Activated CD4-positive, CD25-positive, alpha-beta regulatory T cell treated with anti-CD3 and anti-CD28 coated beads, Interleukin-2, amount 50 U/mL, for 24 hours (primary cell): ENCODE results near the gene RAB30.
"Not testable (repeated sequence)": the region's sequence is repeated elsewhere in the genome, so short reads cannot be mapped to it uniquely, and the experiment has no call there.

Source experiments
- ATAC-seq, 2 donors: fragments of 150-1000 bp; cut with Tn5 transposase; one replicate each; pipeline ENCODE4 v1.10.0; 2021; ENCODE audit warnings: mild to moderate bottlenecking in 1 of 2, moderate library complexity in 1 of 2

Gene RAB30

GRCh38 chr11:83036701-83037100 lies 35.0 kb downstream of the RAB30 start:
- no peak for ATAC-seq

DNA sequence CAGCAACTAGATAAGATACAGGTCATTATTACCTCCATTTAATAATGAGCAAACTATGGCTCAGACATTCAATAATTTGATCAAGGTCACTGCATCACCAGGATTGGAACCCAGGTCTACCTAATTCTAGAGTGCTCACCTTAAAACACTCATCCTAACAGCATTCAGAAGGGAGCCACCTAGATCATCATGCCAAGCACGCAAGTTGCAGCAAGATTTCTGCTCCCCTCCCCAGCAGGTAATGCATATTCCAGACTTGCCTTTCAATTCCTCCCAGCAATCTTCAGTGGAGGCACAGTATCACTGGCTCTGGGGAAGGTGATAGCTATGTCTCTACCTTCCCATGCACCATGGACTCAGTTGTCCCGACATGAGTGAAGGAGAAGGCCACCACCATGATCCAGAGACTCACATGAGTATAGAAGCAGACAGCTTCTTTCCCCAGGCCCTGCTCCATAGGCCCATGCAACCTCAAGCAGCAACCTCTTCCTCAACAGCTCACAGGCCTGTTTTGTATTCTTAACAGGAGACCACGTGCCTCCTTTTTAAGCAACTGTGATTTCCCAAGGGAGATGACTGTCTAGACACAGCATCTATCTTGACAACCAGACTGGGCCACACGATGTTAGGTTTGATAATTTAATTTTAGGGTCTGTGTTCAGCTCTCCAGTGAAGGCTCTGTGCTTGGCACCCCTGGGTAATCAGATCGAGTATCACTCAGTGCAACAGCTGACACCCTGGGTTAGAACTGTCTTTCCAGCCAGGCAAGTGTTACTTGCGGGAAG lies 36.4 kb downstream of the RAB30 start:
- no peak for ATAC-seq

DNA sequence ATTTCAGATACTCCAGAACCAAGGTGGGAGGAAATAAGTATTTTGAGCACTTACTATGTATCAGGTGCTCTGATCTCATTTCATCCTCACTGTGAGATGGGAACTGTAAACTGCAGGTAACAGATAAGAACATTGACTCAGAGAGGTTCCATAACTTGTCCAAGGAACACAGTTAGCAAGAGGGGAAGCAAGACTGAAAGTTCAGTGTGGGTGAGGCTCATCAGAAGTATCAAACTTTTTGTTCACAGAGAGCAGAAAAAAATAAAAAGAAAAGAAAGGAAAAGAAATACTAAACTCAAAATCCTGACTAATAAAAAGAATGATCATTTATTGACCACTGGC lies 37.1 kb downstream of the RAB30 start:
- no peak for ATAC-seq

GRCh38 chr11:83033972-83034672 lies 37.6 kb downstream of the RAB30 start:
- ATAC-seq, result no peak

DNA sequence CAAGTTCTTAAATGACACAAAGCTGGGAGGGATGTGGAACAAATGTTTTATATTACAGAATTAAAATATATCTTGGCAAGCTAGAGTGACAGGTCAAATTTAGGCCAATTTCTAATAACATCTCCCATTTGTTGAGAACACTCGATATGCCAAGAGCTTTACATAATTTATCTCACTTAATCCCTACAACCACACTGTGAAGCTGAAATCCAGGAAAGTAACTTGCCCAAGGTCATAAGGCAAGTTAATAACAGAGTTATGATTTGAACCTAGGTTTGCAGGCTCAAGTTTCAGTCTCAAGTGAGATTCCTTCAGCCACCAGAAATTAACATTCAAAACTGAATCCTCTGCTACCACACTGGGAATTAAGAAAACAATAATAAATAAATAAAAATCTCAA lies 38.3 kb downstream of the RAB30 start:
- no peak for ATAC-seq

GRCh38 chr11:83031127-83031526 lies 40.6 kb downstream of the RAB30 start:
- ATAC-seq, result no peak

DNA sequence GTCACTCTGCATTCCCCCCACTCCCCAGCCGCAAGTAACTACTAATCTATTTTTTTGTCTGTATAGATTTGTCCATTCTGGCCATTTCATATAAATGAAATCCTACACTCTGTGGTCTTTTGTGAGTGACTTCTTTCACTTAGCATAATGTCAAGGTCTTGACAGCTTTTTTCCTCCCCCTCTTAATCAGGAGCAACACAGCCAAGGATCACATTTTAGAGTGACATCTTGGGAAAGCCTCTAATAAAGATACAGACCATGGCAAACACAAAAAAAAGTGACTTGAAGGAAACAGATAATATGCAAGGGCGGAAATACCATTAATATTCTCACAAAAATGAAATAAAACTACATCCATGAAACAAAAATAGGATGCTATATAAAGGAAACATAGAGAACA lies 43.9 kb downstream of the RAB30 start:
- ATAC-seq, result no peak

DNA sequence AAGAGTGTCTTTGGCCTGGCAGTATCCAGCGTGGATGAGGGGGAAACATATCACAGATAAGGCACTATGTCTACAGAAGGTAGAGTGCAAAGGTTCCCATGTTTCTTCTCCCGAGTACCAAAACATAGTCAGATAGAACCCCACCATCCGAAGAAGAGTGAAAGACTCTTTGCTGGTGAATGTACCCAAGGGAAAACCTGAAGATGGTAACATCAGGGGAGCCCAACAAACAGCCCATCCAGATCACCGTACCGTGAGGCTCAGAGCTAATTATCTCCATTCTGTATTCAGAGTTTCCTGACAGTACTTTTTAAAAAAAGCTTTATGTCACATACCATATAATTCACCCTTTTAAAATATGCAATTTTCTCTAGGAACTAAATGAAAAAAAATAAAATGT lies 44.4 kb downstream of the RAB30 start:
- ATAC-seq, result no peak

DNA sequence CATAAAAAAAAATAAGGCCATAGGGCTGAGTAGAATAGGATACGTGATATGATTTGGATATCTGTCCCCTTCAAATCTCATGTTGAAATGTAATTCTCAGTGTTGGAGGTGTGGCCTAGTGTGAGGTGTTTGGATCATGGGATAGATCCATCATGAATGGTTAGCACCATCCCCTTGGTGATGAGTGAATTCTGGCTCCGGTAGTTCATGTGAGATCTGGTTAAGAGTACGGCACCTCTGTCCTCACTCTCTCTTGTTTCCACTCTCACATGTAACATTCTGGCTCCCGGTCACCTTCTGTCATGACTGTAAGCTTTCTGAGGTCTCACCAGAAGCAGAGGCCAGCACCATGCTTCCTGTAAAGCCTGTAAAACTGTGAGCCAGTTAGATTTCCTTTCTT lies 45.5 kb downstream of the RAB30 start:
- ATAC-seq, result no peak

DNA sequence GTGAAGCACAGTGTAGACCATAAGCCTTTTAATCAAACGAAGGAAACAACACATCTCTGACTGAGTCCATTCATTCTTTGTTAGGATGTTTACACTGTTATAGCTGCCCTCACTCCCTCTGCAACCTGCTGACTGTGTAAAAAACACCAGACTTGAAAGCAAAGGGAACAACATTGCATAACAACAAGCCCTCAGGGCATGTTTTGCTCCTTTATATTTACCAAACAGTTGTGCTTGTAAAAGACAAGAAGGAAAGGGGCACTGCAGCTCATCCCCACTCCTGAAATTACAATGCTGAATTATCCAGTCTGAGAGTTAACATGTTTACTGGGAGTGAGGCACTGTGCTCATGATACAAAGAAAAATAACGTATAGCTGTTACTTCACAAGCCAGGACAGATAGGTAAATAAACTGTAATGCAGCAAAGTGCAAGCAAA lies 46.4 kb downstream of the RAB30 start:
- ATAC-seq, result no peak

DNA sequence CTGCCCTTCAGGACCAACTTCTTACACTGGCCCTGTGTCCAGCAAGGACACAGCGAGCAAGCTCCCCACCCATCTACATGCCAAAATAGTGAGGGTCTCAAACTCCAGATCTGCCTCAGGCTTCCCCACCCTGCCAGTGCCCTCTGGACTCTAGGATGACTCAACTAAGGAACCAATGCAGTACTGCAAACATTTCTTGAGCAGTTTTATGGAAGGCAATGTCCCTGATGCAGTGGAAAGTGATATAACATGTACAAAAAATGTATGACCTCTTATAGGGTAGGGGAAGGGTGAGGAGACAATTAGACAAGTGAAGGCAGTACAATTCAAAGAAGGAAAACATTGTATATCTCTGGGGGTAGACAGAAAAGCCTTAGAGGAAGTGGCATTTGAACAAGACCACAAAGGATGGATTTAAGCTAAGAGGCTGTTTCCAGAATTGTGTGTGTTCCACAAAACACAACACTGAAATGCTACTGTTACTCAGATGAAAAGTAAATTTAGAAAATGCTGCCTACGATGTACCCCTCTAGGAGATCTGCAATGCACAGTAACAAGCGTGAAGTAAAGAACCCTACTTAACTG lies 47.3 kb downstream of the RAB30 start:
- ATAC-seq, result no peak

- no peak for ATAC-seq
Measured at GRCh38 chr11:83023410-83023809, 48.3 kb downstream of the RAB30 start.

GRCh38 chr11:83021780-83022125 lies 49.9 kb downstream of the RAB30 start:
- ATAC-seq, result no peak

DNA sequence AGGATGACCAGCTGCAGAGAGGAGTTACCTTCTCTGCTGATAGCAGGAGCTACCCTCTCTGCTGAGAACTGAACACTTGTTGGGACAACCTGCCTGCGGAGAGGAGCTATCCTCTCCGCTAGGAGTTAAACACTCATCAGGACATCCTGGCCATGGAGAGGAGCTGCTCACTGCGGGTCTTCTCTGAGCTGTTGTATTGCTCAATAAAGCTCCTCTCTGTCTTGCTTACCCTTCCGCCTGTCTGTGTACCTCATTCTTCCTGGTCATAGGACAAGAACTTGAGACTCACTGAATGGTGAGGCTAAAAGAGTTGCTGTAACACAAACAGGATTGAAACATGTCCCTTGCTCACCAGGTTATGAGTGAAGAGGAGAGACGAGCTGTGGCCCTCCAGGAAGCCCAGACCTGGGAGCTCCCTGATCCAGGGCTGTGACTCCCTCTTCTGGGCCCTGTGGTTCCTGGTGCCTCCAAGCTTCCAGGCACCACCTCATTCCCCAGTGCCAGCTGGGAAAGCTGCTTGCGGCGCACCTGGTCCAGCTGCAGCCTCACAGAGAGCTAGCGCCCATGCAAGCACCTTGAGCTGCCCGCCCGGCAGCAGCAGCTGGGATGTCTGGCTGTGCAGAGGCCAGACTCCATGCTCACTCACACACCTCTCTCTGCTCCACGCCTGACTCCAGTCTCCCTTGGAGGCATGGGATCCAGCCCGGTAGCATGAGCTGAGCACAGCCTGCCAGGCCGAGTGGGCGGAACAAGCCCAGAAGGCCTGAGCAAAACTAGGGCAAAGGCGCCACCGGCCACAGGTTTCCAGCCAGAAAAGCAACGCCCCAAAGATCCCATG lies 50.5 kb downstream of the RAB30 start:
- ATAC-seq, result no peak

- no peak for ATAC-seq
Measured at GRCh38 chr11:83019888-83020579, 51.7 kb downstream of the RAB30 start.

- ATAC-seq, result no peak
Measured at GRCh38 chr11:83014951-83015350, 56.7 kb downstream of the RAB30 start.

DNA sequence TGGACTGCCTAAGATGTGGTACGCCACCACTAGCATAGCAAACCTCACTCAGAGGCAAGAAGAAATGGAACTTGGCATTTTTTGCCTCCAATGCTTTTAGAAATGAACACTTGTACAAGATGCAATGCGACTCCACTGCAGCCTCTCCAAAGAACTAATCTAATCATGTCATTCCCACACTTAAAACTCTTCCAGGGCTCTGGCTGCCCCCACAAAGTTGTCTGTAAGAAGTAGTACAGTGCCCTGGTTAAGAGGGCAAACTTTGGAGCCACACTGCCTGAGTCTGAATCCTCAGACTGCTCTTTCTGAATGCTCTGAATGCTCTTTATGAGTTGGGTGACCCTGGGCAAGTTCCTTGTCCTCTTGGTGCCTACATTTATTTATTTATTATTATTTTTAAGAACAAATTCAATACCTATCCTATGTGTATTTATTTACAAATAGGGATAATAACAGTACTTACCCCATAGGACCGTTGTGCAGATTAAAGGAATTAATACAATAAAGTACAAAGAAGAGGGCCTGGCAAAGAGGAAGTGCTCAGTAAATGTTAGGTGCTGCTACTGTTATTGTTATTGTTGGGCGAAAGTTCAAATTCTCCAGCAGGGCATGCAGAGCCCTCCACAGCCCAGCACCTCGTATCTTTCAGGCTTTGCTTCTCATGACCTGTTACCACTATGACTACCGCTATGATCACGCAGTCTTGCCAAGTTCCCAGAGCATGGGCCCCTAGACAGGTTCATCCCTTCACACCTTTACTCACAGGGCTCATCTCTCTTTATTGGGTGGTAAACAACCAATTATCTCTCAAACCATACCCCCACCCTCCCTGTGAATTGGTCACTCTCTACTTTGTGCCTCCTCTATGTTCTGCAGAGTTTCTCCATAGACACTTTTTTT lies 59.3 kb downstream of the RAB30 start:
- no peak for ATAC-seq

DNA sequence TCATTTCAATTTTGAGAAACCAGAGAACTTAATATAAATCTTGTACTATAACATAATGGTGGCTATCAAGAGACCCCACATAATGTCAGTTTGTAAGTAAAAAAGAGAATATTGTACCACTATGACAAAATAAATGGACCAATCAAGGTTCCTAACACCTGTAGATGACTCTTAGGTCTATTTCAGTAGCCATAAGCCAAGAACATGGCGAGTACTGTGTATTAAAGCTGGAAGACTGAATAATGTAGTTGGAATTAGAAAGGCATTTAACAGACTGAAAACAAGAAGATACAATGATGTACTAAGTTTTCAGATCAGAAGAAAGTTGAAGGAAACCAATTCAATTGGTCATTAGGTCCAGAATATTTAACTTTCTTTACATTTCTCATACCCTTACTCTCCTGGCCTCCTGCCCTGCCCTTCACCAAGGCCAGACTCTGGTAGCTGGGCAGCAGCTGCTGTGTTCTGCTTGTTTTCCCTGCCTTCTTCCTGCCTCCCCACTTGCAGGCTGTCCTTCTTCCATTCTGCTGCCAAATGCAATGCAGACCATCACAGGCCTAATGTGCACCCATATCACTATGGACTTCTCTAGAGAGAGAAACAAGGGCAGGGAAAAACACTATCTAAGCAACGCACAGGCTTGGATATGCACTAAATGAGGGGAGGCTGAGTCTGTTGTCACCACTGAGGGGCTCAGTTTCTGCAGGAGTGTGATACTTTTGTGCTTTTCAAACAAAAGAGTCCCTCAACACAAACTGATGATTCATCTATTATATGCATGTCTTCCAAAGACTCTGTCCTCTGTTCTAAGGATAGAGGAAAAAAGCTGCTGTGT lies 60.1 kb downstream of the RAB30 start:
- no peak for ATAC-seq

GRCh38 chr11:83009999-83010398 lies 61.7 kb downstream of the RAB30 start:
- ATAC-seq, result no peak

- not testable (repeated sequence) for ATAC-seq
Measured at GRCh38 chr11:83009136-83009535, 62.6 kb downstream of the RAB30 start.

DNA sequence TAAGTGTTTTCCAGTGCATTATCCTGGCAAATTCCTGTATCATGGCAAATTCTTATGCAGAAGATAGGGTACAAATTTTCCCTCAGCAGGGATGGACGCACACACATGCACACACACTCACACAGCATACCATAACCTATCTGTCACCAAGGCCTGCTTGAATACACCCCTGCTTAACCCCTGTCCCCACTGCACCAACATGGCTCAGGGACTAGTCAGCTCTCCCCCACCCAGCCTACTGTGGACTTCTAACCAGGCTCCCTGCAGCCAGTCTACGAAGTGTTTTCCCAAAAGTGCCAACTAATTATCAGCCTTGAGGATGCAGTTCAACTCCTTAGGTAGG lies 63.1 kb downstream of the RAB30 start:
- no peak for ATAC-seq
